EH (cell line): Measurements from ENCODE around the gene AKT1S1.
A peak's percentile ranks its signal among the peaks of the same experiment; 100 is the strongest.

Experiments
- DNase-seq: peaks from one replicate; pipeline ENCODE4 v3.0.0-alpha.2; 2015; ENCODE audit warnings: low read depth

Gene AKT1S1

GRCh38 chr19:49907745-49908446 is 30.7 kb upstream of the AKT1S1 start:
- no peak for DNase-seq

DNA sequence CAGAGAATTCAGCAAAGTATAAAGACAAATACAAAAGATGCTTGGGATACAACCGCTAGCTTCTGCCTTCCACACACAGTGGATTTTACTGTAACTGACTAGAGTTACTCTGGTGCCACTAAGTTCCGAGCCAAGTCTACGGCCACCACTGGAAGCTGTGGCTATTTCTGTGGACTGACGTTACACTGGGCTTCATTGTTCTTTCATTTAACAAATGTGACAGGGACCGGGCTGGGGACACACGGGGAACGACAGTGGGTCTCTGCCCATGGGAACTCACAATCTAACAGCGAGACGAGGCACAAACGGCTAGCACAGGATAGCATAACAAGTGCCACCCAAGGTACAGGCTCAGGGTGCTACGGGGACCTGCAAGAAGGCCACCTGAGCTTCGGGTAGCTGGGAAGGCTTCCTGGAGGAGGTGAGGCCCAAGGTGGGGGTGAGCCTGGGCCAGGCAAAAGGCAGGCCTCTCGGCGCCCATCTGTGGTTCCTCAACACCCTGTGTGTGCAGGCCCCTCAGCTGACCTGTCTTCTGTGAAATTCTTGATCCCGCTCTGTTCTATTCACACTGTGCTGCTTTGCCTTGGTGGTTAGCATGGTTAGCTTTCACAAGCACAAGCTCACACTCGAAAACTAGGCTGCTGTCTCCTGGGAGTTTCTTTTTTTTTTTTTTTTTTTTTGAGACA is 29.9 kb upstream of the AKT1S1 start:
- no peak for DNase-seq

DNA sequence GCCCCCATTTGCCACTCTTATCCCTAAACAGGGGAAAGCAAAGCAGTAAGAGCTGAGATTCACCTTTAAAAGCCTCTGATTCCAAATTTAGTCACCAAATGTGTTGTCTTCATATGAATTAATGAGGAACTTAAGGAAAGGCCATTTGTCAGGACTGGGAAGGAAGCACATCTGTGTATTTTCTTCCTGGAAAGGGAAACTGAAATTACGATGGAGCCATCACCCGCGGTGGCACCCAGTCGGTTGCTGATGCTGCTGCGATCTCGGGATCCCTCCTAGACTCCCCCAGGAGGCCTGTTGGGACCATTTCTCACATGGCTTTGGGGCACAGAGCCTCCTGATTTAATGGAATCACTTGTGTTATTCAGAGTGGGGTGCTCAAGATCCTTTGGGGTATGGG is 27.0 kb upstream of the AKT1S1 start:
- DNase-seq, result no peak

GRCh38 chr19:49896863-49897621 is 19.9 kb upstream of the AKT1S1 start, which contains the start of gene IL4I1:
Gene IL4I1, minus strand, starts transcription at chr19:49896887. Its CDS starts 727 bp downstream, at chr19:49896160.
- peak; percentile 25 for DNase-seq

GRCh38 chr19:49895566-49896297 is 18.6 kb upstream of the AKT1S1 start:
- DNase-seq, result no peak

DNA sequence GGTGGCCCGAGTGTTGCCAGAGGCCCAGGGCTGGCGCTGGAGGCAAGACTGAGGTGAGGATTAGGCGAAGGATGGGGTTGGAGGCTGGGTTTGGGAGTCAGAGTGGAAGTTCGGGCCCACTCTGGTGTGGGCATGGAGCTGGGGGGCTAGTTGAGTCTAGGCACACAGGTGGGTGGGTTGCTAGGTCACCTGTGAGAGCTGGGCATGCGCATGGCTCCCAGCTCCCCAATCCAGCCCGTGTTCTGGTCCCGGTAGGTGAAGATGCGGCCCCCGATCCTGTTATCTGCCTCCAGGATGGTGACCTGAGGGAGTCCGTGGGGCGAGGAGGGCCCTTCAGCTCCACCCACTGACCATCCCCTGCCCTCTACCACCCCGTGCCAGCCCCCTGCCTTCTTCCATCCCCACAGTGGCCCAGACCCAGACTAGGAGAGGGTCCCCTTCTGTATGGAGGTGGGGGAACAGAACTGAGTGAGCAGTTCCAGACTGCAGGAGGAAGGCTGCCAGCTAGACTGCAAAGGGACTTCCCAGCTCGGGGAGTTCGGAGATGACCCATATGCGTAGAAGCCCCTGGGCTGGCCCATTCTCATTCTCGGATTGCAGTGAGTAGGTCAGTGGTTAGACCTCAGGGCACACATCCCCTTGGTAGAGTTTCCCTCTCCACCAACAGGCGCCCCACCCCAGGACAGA is 17.9 kb upstream of the AKT1S1 start:
- no peak for DNase-seq

GRCh38 chr19:49894011-49894664 is 17.0 kb upstream of the AKT1S1 start:
- no peak for DNase-seq

GRCh38 chr19:49892716-49893115 is 15.6 kb upstream of the AKT1S1 start:
- no peak for DNase-seq

- no peak for DNase-seq
Observed at GRCh38 chr19:49891393-49891792, 14.2 kb upstream of the AKT1S1 start.

DNA sequence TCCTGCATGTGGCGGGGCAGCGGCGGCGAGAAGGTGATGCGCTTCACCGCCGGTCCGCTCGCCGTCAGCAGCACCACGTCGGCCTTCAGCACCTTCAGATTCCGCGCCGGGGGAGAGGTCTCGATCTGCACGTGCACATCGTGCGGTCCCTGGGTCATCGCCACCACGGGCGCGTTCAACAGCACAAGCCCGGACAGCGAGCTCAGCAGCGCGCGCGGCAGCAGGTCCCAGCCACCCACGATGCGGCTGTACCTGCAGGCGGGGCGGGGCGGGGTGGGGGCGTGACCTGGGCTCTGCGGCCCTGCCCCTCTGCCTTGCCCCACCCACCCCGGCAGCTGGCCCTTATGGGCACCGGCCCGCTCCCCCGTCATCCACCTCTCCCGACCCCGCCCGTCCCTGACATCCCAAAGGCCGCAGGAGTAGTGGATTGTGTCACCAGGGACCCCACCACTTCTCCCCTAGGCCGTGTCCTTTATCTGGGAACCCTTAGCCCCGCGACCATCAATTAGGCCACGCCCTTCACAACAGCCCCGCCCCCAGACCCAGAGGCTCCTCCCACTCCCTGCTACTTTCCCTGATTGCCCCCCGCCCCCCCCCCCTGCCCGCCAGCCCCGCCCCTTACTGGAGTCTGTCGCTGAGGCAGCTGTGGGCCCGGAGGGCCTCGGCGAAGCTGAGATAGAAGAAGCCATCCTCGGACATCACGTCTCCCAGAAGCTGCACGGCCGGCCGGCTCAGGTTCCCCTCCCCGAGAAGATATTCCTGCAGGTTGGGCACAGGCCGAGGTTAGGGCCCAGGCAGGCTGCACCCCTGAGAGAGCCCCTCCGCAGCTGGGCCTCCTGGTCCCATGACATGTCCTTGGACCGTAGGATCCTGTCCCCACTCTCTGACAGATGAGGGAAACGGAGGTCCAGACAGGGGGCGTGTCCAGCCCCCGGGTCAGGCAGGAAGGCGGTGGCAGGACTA is 13.5 kb upstream of the AKT1S1 start:
- DNase-seq, result peak; percentile 24

GRCh38 chr19:49889687-49890348 is 12.7 kb upstream of the AKT1S1 start:
- peak; percentile 61 for DNase-seq

DNA sequence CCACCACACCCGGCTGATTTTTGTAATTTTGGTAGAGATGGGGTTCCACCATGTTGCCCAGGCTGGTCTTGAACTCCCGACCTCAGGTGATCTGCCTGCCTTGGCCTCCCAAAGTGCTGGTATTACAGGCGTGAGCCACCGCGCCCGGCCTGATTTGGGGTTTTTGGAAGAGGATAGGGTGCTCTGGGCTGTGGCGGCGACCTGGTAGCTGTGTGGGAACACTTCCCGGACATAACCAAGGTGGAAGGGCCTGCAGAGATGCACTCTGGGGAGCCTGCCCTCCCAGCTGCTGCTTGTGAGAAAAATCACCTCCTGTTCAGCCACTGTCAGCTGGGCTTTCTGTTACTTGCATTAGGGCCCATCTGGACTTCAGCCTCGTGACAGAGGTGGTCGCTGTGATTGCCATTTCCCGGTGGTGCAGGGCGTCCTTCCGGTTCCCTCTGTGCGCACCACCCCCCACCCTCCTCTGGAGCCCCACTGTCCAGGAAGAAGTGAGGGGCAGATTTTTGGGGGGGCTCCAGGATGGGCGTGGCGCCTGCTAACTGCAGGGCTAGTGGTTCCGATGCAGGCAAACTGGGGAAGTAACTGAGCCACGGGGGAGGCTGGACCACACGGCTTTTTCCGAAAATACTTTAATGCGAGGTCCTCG is 12.0 kb upstream of the AKT1S1 start:
- DNase-seq, result no peak

DNA sequence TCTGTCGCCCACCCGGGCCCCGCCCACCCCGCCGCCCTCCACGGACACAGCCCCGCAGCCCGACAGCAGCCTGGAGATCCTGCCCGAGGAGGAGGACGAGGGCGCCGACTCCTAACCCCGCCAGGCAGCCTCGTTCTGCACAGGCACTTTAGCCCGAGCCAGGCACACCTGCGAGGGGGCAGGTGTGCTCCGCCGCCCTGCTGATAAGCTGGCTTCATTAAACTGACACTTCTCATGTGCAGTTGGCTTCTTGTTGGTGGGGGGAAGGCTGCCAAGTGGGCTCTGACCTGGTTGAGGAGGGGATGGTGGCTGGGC is 11.3 kb upstream of the AKT1S1 start:
- no peak for DNase-seq

GRCh38 chr19:49887665-49888509 is 10.7 kb upstream of the AKT1S1 start:
- DNase-seq, result no peak

- no peak for DNase-seq
Observed at GRCh38 chr19:49887037-49887664, 10.0 kb upstream of the AKT1S1 start.

DNA sequence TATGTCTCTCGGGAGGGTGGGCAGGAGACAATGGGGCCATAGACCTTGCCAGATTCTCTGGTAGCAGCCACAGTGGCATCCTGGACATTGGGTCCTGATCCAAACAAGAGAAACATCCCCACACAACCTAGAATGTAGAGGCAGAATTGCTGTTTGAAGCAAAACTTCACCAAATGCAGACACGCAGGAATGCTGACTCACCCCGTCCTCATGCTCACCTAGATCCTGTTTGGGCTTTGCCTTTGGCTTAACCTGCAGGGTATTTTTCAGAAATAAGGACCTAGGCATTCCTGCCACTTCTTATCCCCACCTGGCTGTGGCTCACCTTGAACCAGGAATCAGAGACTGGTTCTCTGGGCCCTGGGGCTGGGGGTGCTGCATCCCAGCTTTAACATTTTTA is 7.6 kb upstream of the AKT1S1 start:
- DNase-seq, result no peak

GRCh38 chr19:49884109-49884508 is 7.0 kb upstream of the AKT1S1 start:
- no peak for DNase-seq

- no peak for DNase-seq
Observed at GRCh38 chr19:49883094-49883493, 5.9 kb upstream of the AKT1S1 start.
